Endodermal cell (in vitro differentiated cells): ENCODE data around the gene ASTN1. TPM values are rescaled to one million over a fixed set of nuclear protein-coding genes. Genes with fewer than 3 reads are reported as not detected.

Experiments
- DNase-seq: peaks from one replicate; pipeline ENCODE4 v3.0.0-alpha.2; 2017
- H3K27ac ChIP-seq: 2 replicates; pipeline ENCODE4 v1.5.1; 2013; ENCODE audit warnings: mild to moderate bottlenecking, low read depth, low read length, moderate library complexity
- H3K27me3 ChIP-seq: 2 replicates; pipeline ENCODE4 v1.6.1; 2013; ENCODE audit warnings: mild to moderate bottlenecking, low read length, moderate library complexity; ENCODE audit not compliant: insufficient read depth, control insufficient read depth, poor library complexity, severe bottlenecking
- H3K36me3 ChIP-seq: 2 replicates; pipeline ENCODE4 v1.7.0; 2013; ENCODE audit warnings: mild to moderate bottlenecking, low read length, moderate library complexity; ENCODE audit not compliant: control insufficient read depth, insufficient read depth
- H3K4me1 ChIP-seq: one replicate; pipeline ENCODE4 v1.7.0; 2013; ENCODE audit warnings: low read length; ENCODE audit not compliant: control insufficient read depth, insufficient read depth
- H3K4me3 ChIP-seq: 2 replicates; pipeline ENCODE4 v1.5.1; 2013; ENCODE audit warnings: mild to moderate bottlenecking, low read length, moderate library complexity
- H3K9ac ChIP-seq: 2 replicates; pipeline ENCODE4 v1.6.1; 2013; ENCODE audit warnings: mild to moderate bottlenecking, low read length, moderate library complexity; ENCODE audit not compliant: poor library complexity, severe bottlenecking; ENCODE audit errors: extremely low read depth
- H3K9me3 ChIP-seq: 2 replicates; pipeline ENCODE4 v1.6.1; 2013; ENCODE audit warnings: mild to moderate bottlenecking, low read length, moderate library complexity; ENCODE audit not compliant: control insufficient read depth
- H3K27ac Mint-ChIP-seq: 2 replicates; pipeline ENCODE4 v1.8.0; 2020; ENCODE audit warnings: mixed read lengths
- H3K27me3 Mint-ChIP-seq: 2 replicates; pipeline ENCODE4 v1.8.0; 2021; ENCODE audit warnings: mild to moderate bottlenecking, mixed read lengths; ENCODE audit not compliant: insufficient read depth
- H3K36me3 Mint-ChIP-seq: 2 replicates; pipeline ENCODE4 v1.8.0; 2020; ENCODE audit warnings: low read depth, mixed read lengths
- H3K4me1 Mint-ChIP-seq: 2 replicates; pipeline ENCODE4 v1.8.0; 2020; ENCODE audit warnings: mixed read lengths
- H3K4me3 Mint-ChIP-seq: 2 replicates; pipeline ENCODE4 v1.8.0; 2020; ENCODE audit warnings: mild to moderate bottlenecking, moderate library complexity, mixed read lengths
- H3K9me3 Mint-ChIP-seq: 2 replicates; pipeline ENCODE4 v1.8.0; 2020; ENCODE audit warnings: mild to moderate bottlenecking, mixed read lengths
- CTCF ChIP-seq: fragments of 200-600 bp; sonication (generic); conservative IDR thresholded peaks from 2 replicates; pipeline ENCODE4 v1.5.0; 2021; ENCODE audit warnings: antibody characterized with exemption, mild to moderate bottlenecking
- WGBS, 2 experiments: methylation state at CpG; one replicate each; pipeline versions ENCODE4 v1.1.5 to v1.1.7; 2013; ENCODE audit warnings: missing lambda C conversion rate in 2 of 2, mixed read lengths in 1 of 2; ENCODE audit not compliant: insufficient coverage in 1 of 2, insufficient read length in 1 of 2; 5-methylcytosine and 5-hydroxymethylcytosine counted together
- total RNA-seq, 2 donors: library from RNA; stranded (reverse); fragmentation: NEBNext Ultra II Directional in 1 of 2; extraction: Animal tissue kit (Norgen Biotek cat#: 25700) in 1 of 2; gene quantifications; 2 replicates in 1 of 2; 3 replicates in 1 of 2; pipeline ENCODE4 v1.2.1, GENCODE V29; 2021

Gene ASTN1
- total RNA-seq, 2 donors from 2014 or later, result 0.31 to 0.70 TPM

- H3K4me1 Mint-ChIP-seq, result peaks cover 22% of the 10 kb centered on the region
Measured at GRCh38 chr1:176894450-176894849, 270.1 kb downstream of the ASTN1 start.

GRCh38 chr1:176893625-176894352 lies 270.7 kb downstream of the ASTN1 start:
- Mint-ChIP-seq H3K4me1 (peaks cover 22% of the 10 kb centered on the region), H3K4me3 (peak overlapping the region; percentile 9), H3K9me3 (no peaks in the 10 kb centered on the region), H3K27me3 (peaks cover 21% of the 10 kb centered on the region), H3K27ac (peak overlapping the region; percentile 23), H3K36me3 (no peaks in the 10 kb centered on the region)
- Histone ChIP-seq H3K36me3 (no peaks in the 10 kb centered on the region), H3K9ac (no peak overlapping the region), H3K9me3 (no peaks in the 10 kb centered on the region), H3K4me1 (no peaks in the 10 kb centered on the region), H3K4me3 (no peak overlapping the region), H3K27ac (no peak overlapping the region), H3K27me3 (peaks cover 34% of the 10 kb centered on the region)
- 89 to 100% methylated on average over 1 to 7 of the region's 7 CpGs for WGBS, 2 experiments
- DNase-seq, result no peak
- TF ChIP-seq CTCF, result no peak

More at GRCh38 chr1:176894450-176894849, 270.1 kb downstream of the ASTN1 start:
- no peak for TF ChIP-seq CTCF
- Mint-ChIP-seq H3K9me3 (no peaks in the 10 kb centered on the region), H3K4me3 (no peak overlapping the region), H3K27ac (no peak overlapping the region), H3K36me3 (no peaks in the 10 kb centered on the region), H3K27me3 (peaks cover 24% of the 10 kb centered on the region)
- WGBS, 2 experiments, result 90 to 96% methylated on average over 5 to 8 of the region's 8 CpGs
- Histone ChIP-seq H3K27ac (no peak overlapping the region), H3K9me3 (no peaks in the 10 kb centered on the region), H3K9ac (no peak overlapping the region), H3K27me3 (peaks cover 41% of the 10 kb centered on the region), H3K4me1 (no peaks in the 10 kb centered on the region), H3K36me3 (no peaks in the 10 kb centered on the region), H3K4me3 (no peak overlapping the region)
- no peak for DNase-seq

GRCh38 chr1:176888471-176889032 lies 276.0 kb downstream of the ASTN1 start:
- no peak overlapping the region for H3K27ac Mint-ChIP-seq
- DNase-seq, result no peak
- H3K36me3 Mint-ChIP-seq, result no peaks in the 10 kb centered on the region
- H3K9me3 Mint-ChIP-seq, result no peaks in the 10 kb centered on the region
- peaks cover 8% of the 10 kb centered on the region for H3K27me3 Mint-ChIP-seq
- Histone ChIP-seq H3K4me3 (no peak overlapping the region), H3K36me3 (no peaks in the 10 kb centered on the region), H3K9me3 (no peaks in the 10 kb centered on the region), H3K9ac (no peak overlapping the region), H3K4me1 (no peaks in the 10 kb centered on the region), H3K27ac (no peak overlapping the region), H3K27me3 (no peaks in the 10 kb centered on the region)
- no peak overlapping the region for H3K4me3 Mint-ChIP-seq
- no peak for TF ChIP-seq CTCF
- 92% methylated on average over 2 to 3 of the region's 3 CpGs for WGBS, 2 experiments
- H3K4me1 Mint-ChIP-seq, result peaks cover 10% of the 10 kb centered on the region
